RPMI8226 (cell line): ENCODE results near the gene DPP3.

ENCODE experiments used
- DNase-seq: peaks from one replicate; pipeline ENCODE4 v3.0.0-alpha.2; 2015

The DPP3 gene

GRCh38 chr11:66465373-66466224 is 14.6 kb upstream of the DPP3 start:
- DNase-seq, result peak; percentile 22

- peak; percentile 94 for DNase-seq
Measured at GRCh38 chr11:66466225-66467033, 13.8 kb upstream of the DPP3 start, which contains the start of gene PELI3. Gene PELI3 (plus strand): TSS chr11:66466905. CDS start chr11:66468129, 1,224 bp downstream.

DNA sequence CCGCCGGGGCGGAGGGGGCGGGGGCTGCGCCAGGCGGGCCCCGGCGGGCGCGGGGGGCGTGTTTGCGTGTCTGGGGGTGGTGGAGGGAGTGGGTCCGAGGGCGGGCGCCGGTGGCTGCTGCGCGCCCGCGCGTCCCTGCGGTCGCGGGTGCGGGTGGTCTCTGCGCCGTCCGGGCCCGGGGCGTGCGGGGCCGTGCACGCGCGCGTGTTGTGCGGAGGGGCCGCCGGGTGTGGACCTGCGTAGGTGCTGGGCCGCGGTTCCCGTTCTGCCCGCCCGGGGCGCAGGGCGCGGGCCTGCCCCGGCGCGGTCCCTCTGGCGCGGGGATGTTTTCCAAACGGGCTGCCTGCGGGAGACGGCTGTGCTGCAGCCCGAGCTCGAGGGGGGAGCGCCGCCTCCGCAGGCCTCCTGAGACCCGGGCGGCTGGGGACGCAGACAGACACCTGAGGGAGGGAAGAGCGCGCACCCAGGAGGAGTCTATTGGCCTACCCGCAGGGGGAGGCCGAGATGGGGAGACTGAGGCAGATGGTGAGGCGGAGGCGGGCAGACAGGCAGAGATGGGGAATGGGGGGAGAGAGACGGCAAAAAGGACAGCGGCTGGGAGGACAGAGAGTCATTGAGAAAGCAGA is 13.1 kb upstream of the DPP3 start:
- peak; percentile 66 for DNase-seq

- DNase-seq, result peak; percentile 88
Measured at GRCh38 chr11:66467756-66468155, 12.5 kb upstream of the DPP3 start.

DNA sequence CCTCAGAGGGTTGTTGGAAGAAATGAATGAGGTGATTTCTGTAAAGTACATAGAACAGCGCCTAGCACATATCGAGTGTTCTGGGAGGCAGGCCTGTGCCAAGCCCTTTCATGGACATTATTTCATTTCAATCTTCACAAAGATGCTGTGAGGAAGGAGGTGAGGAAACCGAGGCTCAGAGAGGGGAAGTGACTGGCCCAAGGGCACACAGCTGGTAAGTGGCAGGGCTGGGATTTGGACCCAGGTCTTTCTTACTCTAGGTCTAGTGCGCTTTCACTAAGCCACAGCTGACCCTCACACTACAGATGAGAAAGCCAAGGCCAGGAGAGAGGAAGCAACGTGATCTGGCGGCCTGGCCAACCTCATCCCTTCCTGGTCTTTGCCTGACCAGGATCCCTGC is 11.5 kb upstream of the DPP3 start:
- DNase-seq, result no peak

GRCh38 chr11:66469441-66469840 is 10.8 kb upstream of the DPP3 start:
- no peak for DNase-seq

DNA sequence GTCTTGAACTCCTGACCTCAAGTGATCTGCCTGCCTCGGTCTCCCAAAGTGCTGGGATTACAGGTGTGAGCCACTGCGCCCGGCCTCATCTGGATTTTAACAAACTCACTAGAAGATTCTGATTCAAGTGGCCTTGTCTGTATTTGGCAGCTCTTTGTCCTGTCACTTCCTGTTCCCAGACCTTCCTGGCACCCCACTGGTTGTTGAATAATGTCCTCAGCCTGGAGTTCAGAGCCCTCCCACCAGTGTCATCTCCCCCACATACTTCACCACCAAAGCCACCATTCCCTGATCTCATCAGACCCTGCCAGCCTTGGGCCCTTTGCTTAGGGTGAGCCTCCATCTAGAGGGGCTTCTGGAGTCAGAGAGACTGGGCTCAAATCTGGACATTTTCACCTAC is 10.2 kb upstream of the DPP3 start:
- DNase-seq, result no peak

- no peak for DNase-seq
Measured at GRCh38 chr11:66471142-66471541, 9.1 kb upstream of the DPP3 start.

- DNase-seq, result no peak
Measured at GRCh38 chr11:66472054-66472453, 8.2 kb upstream of the DPP3 start.

DNA sequence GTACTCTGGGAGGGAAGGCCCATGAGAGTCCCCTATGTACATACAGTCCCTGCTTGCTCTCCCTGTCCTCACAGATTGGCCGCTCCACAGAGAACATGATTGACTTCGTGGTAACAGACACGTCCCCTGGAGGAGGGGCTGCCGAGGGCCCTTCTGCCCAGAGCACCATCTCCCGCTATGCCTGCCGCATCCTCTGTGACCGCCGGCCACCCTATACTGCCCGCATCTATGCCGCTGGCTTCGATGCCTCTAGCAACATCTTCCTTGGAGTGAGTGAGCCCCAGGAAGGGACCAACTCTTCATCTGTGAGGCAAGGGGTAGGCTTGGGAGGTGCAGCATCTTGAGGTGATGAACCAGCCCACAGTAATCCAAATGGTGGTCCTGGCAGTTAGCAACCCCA is 7.1 kb upstream of the DPP3 start:
- no peak for DNase-seq

GRCh38 chr11:66473608-66474515 is 6.4 kb upstream of the DPP3 start:
- DNase-seq, result no peak

- DNase-seq, result no peak
Measured at GRCh38 chr11:66475349-66476172, 4.7 kb upstream of the DPP3 start.

GRCh38 chr11:66476173-66476840 is 3.9 kb upstream of the DPP3 start:
- DNase-seq, result no peak

- DNase-seq, result no peak
Measured at GRCh38 chr11:66476841-66477251, 3.4 kb upstream of the DPP3 start.

- no peak for DNase-seq
Measured at GRCh38 chr11:66477263-66478201, 2.7 kb upstream of the DPP3 start.

- peak; percentile 66 for DNase-seq
Measured at GRCh38 chr11:66478729-66479393, 1.4 kb upstream of the DPP3 start.

- DNase-seq, result peak; percentile 19
Measured at GRCh38 chr11:66479394-66480116, 679 bp upstream of the DPP3 start.

DNA sequence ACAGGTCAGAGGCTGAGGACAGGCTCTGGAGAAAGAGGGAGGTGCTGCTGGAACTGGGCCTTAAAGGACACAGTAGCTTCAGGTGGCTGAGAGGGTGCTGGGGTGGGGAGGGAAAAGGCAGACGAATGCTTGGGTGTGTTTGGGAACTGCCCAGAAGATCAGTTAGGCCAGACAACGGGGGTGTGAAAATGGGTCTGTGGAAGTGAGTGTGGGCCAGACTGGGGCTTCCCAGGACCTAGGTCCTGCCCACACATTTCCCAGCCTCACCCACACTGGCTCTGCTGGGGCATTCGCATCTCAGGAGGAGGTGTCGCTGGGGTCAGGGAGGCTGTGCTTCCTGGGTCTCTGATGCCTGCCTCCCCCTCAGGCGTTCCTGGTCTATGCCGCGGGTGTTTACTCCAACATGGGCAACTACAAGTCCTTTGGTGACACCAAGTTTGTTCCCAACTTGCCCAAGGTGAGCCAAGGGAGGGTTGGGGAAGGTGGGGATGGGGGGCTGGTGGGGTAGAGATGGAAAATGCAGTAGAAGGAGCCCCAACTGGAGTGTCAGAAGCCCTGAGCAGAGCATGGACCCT is 4.7 kb downstream of the DPP3 start:
- no peak for DNase-seq
